Right lobe of liver (tissue), 6 donors: ENCODE results near the gene CCNQ. TPM values are rescaled to one million over a fixed set of nuclear protein-coding genes. Genes with fewer than 3 reads are reported as not detected.
A peak's percentile ranks its signal among the peaks of the same experiment; 100 is the strongest.

Source experiments
- ATAC-seq, 4 donors: fragments of 200-7000 bp; cut with Tn5 transposase; one replicate each; pipeline ENCODE4 v1.9.1; 2020; ENCODE audit warnings: mild to moderate bottlenecking in 4 of 4, moderate library complexity in 4 of 4
- DNase-seq, 3 donors: peaks; one replicate each; pipeline ENCODE4 v3.0.0-alpha.2; 2020
- H3K27ac ChIP-seq, 3 donors: fragments of 200-600 bp; one replicate each; pipeline ENCODE4 v1.8.0; 2022
- H3K27me3 ChIP-seq, 2 donors: fragments of 200-600 bp; one replicate each; pipeline ENCODE4 v1.8.0; 2022
- H3K36me3 ChIP-seq, 4 donors: fragments of 200-600 bp; sonication (generic) in 1 of 4; one replicate each; pipeline versions ENCODE4 v1.5.1 to v1.8.0; 2017 to 2022; ENCODE audit warnings: control low read depth in 1 of 4
- H3K4me1 ChIP-seq, 4 donors: fragments of 200-600 bp; sonication (generic) in 1 of 4; one replicate each; pipeline versions ENCODE4 v1.5.1 to v1.8.0; 2017 to 2022; ENCODE audit warnings: control low read depth in 1 of 4
- H3K4me3 ChIP-seq, 3 donors: fragments of 200-600 bp; one replicate each; pipeline ENCODE4 v1.8.0; 2022
- H3K9me3 ChIP-seq, 4 donors: fragments of 200-600 bp; sonication (generic) in 1 of 4; one replicate each; pipeline versions ENCODE4 v1.5.1 to v1.8.0; 2017 to 2022; ENCODE audit warnings: control low read depth in 1 of 4
- POLR2A ChIP-seq: fragments of 450-650 bp; IDR thresholded peaks from one replicate; pipeline ENCODE4 v1.6.1; 2017; ENCODE audit warnings: antibody characterized with exemption, mild to moderate bottlenecking
- WGBS: methylation state at CpG from one replicate; pipeline ENCODE4 v1.1.6; 2018; ENCODE audit warnings: low coverage, low lambda C conversion rate; ENCODE audit not compliant: insufficient coverage; ENCODE audit errors: missing lambda C conversion rate; 5-methylcytosine and 5-hydroxymethylcytosine counted together
- intact Hi-C, 2 donors: fragments of 100-400 bp; cut with DNase I; formaldehyde crosslinking; loops; one replicate each; pipeline versions ENCODE4 v1.11.2 to v1.14.1; 2022
- total RNA-seq, 6 experiments: library from RNA; depleted of rRNA in 2 of 6; stranded (reverse); fragments of >200 nt in 2 of 6; fragmentation: NEBNext Ultra II Directional in 3 of 6; extraction: Animal tissue kit (Norgen Biotek cat#: 25700) in 3 of 6; gene quantifications; one replicate each; pipeline versions ENCODE4 v1.1.0 to v1.2.4, GENCODE V29; 2016 to 2023
- TF ChIP-seq, protein P1 (sequence below), 4 donors: fragments of 200-600 bp in 3 of 4; fragments of 450-650 bp in 1 of 4; IDR thresholded peaks; one replicate each; pipeline versions ENCODE4 v1.5.1 to v1.8.0; 2016 to 2022; ENCODE audit warnings: antibody characterized with exemption in 4 of 4, mild to moderate bottlenecking in 2 of 4
- donor health status: DM: no; HTN: yes; CAD: no.
- donor health status: DM: no; HTN: no; CAD: no.
- donor health status: DM: no; HTN: no; CAD: no.
- donor health status: DM: no; HTN: yes; CAD: no.
- donor health status: DM: no; HTN: yes; CAD: no.

Gene CCNQ
- total RNA-seq, 6 experiments from 2014 or later = 5.6 to 14.0 (median 7.5) TPM

DNA sequence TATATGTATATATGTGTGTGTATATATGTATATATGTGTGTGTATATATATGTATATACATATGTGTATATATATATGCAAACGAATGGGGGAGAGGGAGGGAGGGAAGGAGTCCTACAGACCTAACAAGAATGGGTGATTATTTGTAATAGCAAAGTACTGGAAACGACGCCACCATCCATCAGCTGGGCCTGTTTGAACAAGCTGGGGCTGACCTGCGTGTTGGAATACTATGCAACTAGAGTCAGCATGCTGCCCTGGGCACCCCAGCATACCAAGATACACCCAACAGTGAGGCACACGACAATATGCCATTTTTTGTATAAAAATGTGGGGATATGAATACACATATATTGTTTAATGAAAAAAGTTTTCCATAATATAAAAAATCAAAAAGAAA is 21.6 kb upstream of the CCNQ start:
- intact Hi-C loops = no loop called here
- Histone ChIP-seq H3K27me3 (no peaks in the 10 kb centered on the region), H3K4me3 (no peak overlapping the region), H3K36me3 (no peaks in the 10 kb centered on the region), H3K9me3 (no peaks in the 10 kb centered on the region), H3K4me1 (no peaks in the 10 kb centered on the region), H3K27ac (no peak overlapping the region)
- TF ChIP-seq, protein P1, sequence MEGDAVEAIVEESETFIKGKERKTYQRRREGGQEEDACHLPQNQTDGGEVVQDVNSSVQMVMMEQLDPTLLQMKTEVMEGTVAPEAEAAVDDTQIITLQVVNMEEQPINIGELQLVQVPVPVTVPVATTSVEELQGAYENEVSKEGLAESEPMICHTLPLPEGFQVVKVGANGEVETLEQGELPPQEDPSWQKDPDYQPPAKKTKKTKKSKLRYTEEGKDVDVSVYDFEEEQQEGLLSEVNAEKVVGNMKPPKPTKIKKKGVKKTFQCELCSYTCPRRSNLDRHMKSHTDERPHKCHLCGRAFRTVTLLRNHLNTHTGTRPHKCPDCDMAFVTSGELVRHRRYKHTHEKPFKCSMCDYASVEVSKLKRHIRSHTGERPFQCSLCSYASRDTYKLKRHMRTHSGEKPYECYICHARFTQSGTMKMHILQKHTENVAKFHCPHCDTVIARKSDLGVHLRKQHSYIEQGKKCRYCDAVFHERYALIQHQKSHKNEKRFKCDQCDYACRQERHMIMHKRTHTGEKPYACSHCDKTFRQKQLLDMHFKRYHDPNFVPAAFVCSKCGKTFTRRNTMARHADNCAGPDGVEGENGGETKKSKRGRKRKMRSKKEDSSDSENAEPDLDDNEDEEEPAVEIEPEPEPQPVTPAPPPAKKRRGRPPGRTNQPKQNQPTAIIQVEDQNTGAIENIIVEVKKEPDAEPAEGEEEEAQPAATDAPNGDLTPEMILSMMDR (IDR thresholded peaks at IDR 0.05) = no peak
- no peak for TF ChIP-seq POLR2A
- peak in 1 of 3 donors; percentile 14 for DNase-seq
- 79% methylated on average over 5 of the region's 5 CpGs for WGBS
- ATAC-seq = no peak

DNA sequence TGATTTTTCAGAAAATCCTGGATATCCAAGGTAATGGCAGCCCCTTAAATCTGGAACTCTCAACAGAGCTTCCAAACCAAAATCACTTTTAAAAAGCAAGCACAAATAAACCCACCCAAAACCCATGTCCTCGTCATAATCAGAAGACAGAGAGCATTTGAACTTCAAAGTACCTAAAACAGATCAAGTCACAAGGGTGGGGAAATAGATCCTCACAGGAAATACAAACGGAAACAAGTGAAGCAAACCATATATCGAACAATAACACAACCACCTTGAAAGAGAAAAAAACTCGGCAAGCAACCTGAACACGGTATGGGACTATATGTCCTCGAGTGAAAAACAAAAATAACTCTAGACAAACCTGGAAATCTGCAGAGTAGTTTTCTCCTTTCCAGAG is 15.9 kb upstream of the CCNQ start:
- no peak for ATAC-seq
- no peak overlapping the region for H3K27ac ChIP-seq
- no peaks in the 10 kb centered on the region for H3K27me3 ChIP-seq
- H3K36me3 ChIP-seq = no peaks in the 10 kb centered on the region
- no peak for TF ChIP-seq POLR2A
- TF ChIP-seq, protein P1 (IDR thresholded peaks at IDR 0.05) = no peak
- peaks cover 0 to 9% (median 0%) of the 10 kb centered on the region in 4 donors for H3K4me1 ChIP-seq
- no peaks in the 10 kb centered on the region for H3K9me3 ChIP-seq
- H3K4me3 ChIP-seq = no peak overlapping the region
- intact Hi-C loops = no loop called here
- 58% methylated on average over 6 of the region's 6 CpGs for WGBS
- no peak for DNase-seq

DNA sequence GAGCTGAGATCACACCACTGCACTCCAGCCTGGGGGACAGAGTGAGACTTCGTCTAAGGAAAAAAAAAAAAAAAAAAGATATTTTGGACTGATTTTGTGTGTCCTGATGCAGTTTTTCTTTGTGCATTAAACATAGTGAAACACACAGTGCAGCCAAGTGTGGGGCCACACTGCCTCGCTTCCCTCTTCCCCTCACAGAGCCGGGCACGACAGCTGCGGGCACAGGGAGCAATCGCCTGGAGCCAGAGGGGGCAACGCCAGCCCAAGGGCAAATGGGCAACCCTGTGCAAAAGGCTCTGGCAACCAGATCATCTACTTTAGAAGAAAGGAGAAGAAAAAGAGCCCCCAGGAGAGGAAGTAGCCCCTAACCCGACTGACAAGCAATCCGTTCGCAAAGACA is 13.5 kb upstream of the CCNQ start:
- Histone ChIP-seq H3K36me3 (no peaks in the 10 kb centered on the region), H3K4me1 (peaks cover 0 to 10% (median 0%) of the 10 kb centered on the region in 4 donors), H3K9me3 (no peaks in the 10 kb centered on the region), H3K4me3 (no peak overlapping the region), H3K27ac (no peak overlapping the region), H3K27me3 (no peaks in the 10 kb centered on the region)
- WGBS = 52% methylated on average over 6 of the region's 10 CpGs
- DNase-seq = peak in 1 of 3 donors; percentile 15
- intact Hi-C loops = no loop called here
- ATAC-seq = no peak
- no peak for TF ChIP-seq POLR2A
- TF ChIP-seq, protein P1 (IDR thresholded peaks at IDR 0.05) = no peak

DNA sequence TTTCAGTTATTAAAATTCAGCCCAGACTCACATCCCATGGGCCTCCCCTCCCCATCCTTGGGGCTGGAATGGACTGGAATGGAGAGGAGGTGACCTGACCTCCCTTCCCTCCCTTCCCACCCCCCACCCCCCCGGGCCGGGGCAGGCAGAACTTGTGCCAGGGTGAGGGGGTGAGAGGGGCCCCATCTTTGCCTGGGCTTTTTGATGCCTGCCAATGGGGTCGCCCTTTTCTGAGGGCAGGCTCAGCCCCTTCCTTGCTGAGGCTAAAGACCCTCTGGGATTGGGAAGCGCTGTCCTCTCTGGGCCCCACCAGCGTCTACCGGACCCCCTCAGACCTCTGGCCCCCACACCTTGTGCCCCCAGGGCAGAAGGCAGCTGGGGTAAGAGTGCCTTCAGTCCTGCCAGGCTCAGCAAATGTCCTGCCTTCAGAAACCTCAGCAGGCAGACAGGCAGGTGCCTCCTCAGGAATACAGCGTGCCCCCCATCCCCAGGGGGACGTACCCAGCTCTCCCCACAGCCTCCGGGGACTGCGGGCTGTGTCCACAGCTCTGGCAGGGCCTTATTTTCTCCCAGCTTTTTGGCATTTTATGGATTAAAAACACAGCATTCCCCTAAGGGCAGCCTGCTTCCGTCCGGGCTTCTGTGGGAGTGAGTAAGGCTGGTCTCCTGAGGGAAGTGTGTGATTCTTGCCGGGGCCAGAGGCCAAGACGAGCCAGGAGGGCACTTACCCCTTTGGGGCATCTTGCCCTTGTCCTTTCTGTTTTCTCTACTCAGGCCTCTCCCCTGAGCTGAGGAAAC is 12.6 kb upstream of the CCNQ start:
- intact Hi-C loops = no loop called here
- WGBS = 64% methylated on average over 5 of the region's 14 CpGs
- Histone ChIP-seq H3K36me3 (no peaks in the 10 kb centered on the region), H3K4me3 (no peak overlapping the region), H3K27ac (no peak overlapping the region), H3K4me1 (peaks cover 0 to 10% (median 0%) of the 10 kb centered on the region in 4 donors), H3K9me3 (no peaks in the 10 kb centered on the region), H3K27me3 (no peaks in the 10 kb centered on the region)
- TF ChIP-seq, protein P1 (IDR thresholded peaks at IDR 0.05) = no peak
- TF ChIP-seq POLR2A = no peak
- no peak for ATAC-seq
- no peak for DNase-seq
